B cell (primary cell): Measurements from ENCODE around the gene TECR. TPM values are rescaled to one million over a fixed set of nuclear protein-coding genes. Genes with fewer than 3 reads are reported as not detected.
"Not testable (repeated sequence)": the region's sequence is repeated elsewhere in the genome, so short reads cannot be mapped to it uniquely, and the experiment has no call there.

Source experiments
- ATAC-seq: fragments of 200-7000 bp; cut with Tn5 transposase; one replicate; pipeline ENCODE4 v1.10.0; 2021; ENCODE audit warnings: low read depth, mild to moderate bottlenecking, moderate number of reproducible peaks, moderate library complexity
- CTCF ChIA-PET: fragments of 350-600 bp; sonication (Branson Sonifier 250); formaldehyde crosslinking; loops from one replicate; lab custom pipeline; 2021; ENCODE audit warnings: antibody characterized with exemption, inconsistent platforms; lab: Charles Lee
- POLR2A ChIA-PET: fragments of 350-600 bp; sonication (Branson Sonifier 250); formaldehyde crosslinking; loops from one replicate; lab custom pipeline; 2021; ENCODE audit warnings: antibody characterized with exemption; lab: Charles Lee
- DNase-seq: peaks from one replicate; pipeline ENCODE4 v3.0.0; 2013
- H2AFZ ChIP-seq: 2 replicates; pipeline ENCODE4 v1.6.1; 2012; ENCODE audit warnings: mild to moderate bottlenecking, low read depth, low read length; ENCODE audit not compliant: insufficient read depth, poor library complexity, severe bottlenecking
- H3K27ac ChIP-seq, 2 donors: 1 replicate in 1 of 2; 2 replicates in 1 of 2; pipeline ENCODE4 v1.5.1; 2012 to 2013; ENCODE audit warnings: low read length in 2 of 2, mild to moderate bottlenecking in 2 of 2, moderate library complexity in 1 of 2
- H3K27me3 ChIP-seq, 4 experiments: fragments of 200-600 bp in 1 of 4; sonication (generic) in 1 of 4; replicated peaks in 1 of 4; 1 replicate in 2 of 4; 2 replicates in 2 of 4; pipeline versions ENCODE4 v1.6.1 to v1.7.0; 2013 to 2016; ENCODE audit warnings: low read length in 3 of 4, mild to moderate bottlenecking in 2 of 4, mixed read lengths in 1 of 4, moderate library complexity in 1 of 4; ENCODE audit not compliant: insufficient read depth in 4 of 4, control insufficient read depth in 3 of 4; ENCODE audit errors: control extremely low read depth in 1 of 4
- H3K36me3 ChIP-seq, 2 experiments: replicated peaks in 1 of 2; 1 replicate in 1 of 2; 2 replicates in 1 of 2; pipeline versions ENCODE4 v1.6.1 to v1.7.1; 2013; ENCODE audit warnings: low read length in 1 of 2; ENCODE audit not compliant: insufficient read depth in 2 of 2, control insufficient read depth in 1 of 2; ENCODE audit errors: control extremely low read depth in 1 of 2, extremely low read depth in 1 of 2
- H3K4me1 ChIP-seq, 2 donors: fragments of 200-600 bp in 1 of 2; sonication (generic) in 1 of 2; 1 replicate in 1 of 2; 2 replicates in 1 of 2; pipeline versions ENCODE4 v1.5.1 to v1.6.1; 2013 to 2017; ENCODE audit warnings: low read length in 2 of 2; ENCODE audit not compliant: control insufficient read depth in 2 of 2, insufficient read depth in 2 of 2
- H3K4me2 ChIP-seq: replicated peaks from 2 replicates; pipeline ENCODE3; 2012; ENCODE audit warnings: mild to moderate bottlenecking, low read depth, low read length; ENCODE audit not compliant: poor library complexity, severe bottlenecking
- H3K4me3 ChIP-seq, 5 experiments: fragments of 200-600 bp in 1 of 5; sonication (generic) in 1 of 5; 1 replicate in 3 of 5; 2 replicates in 2 of 5; pipeline versions ENCODE4 v1.5.1 to v1.7.0; 2011 to 2016; ENCODE audit warnings: low read length in 4 of 5, mild to moderate bottlenecking in 4 of 5, low read depth in 2 of 5, control low read depth in 1 of 5, moderate library complexity in 1 of 5; ENCODE audit not compliant: insufficient read depth in 1 of 5; ENCODE audit errors: control extremely low read depth in 1 of 5, extremely low read depth in 1 of 5
- H3K79me2 ChIP-seq: fragments of 200-600 bp; sonication (generic); one replicate; pipeline ENCODE4 v1.6.0; 2016; ENCODE audit warnings: low read length; ENCODE audit not compliant: control insufficient read depth, insufficient read depth
- H3K9ac ChIP-seq: fragments of 200-600 bp; sonication (generic); 2 replicates; pipeline ENCODE4 v1.6.1; 2017; ENCODE audit warnings: mild to moderate bottlenecking, low read length, moderate library complexity
- H3K9me3 ChIP-seq, 3 donors: one replicate each; pipeline versions ENCODE4 v1.6.1 to v1.7.1; 2013; ENCODE audit warnings: low read length in 2 of 3; ENCODE audit not compliant: control insufficient read depth in 2 of 3, insufficient read depth in 1 of 3; ENCODE audit errors: control extremely low read depth in 1 of 3
- H4K20me1 ChIP-seq: 2 replicates; pipeline ENCODE4 v1.6.0; 2012; ENCODE audit warnings: mild to moderate bottlenecking, low read length; ENCODE audit not compliant: insufficient read depth, control insufficient read depth, poor library complexity, severe bottlenecking
- H3K27ac Mint-ChIP-seq: one replicate; pipeline ENCODE4 v1.8.0; 2021; ENCODE audit warnings: mixed read lengths
- H3K27me3 Mint-ChIP-seq: one replicate; pipeline ENCODE4 v1.8.0; 2021; ENCODE audit warnings: mixed read lengths
- H3K4me1 Mint-ChIP-seq: one replicate; pipeline ENCODE4 v1.8.0; 2021; ENCODE audit warnings: mixed read lengths
- H3K4me3 Mint-ChIP-seq: one replicate; pipeline ENCODE4 v1.8.0; 2021; ENCODE audit warnings: mixed read lengths
- H3K9me3 Mint-ChIP-seq: one replicate; pipeline ENCODE4 v1.8.0; 2022; ENCODE audit warnings: mixed read lengths; ENCODE audit not compliant: insufficient read depth
- CTCF ChIP-seq: fragments of 200-600 bp; IDR thresholded peaks from one replicate; pipeline ENCODE4 v1.8.0; 2022; ENCODE audit warnings: antibody characterized with exemption, mild to moderate bottlenecking
- EZH2 ChIP-seq: IDR thresholded peaks from 2 replicates; pipeline ENCODE4 v1.6.1; 2012; ENCODE audit warnings: borderline replicate concordance, low read depth, mild to moderate bottlenecking, moderate library complexity, low read length; ENCODE audit not compliant: insufficient read depth, poor library complexity, severe bottlenecking
- WGBS: methylation state at CpG from one replicate; pipeline ENCODE4 v1.1.5; 2013; ENCODE audit warnings: missing lambda C conversion rate; ENCODE audit not compliant: insufficient coverage; 5-methylcytosine and 5-hydroxymethylcytosine counted together
- intact Hi-C: fragments of 100-400 bp; cut with micrococcal nuclease; formaldehyde crosslinking; loops from one replicate; pipeline ENCODE4 v1.10.0; 2022
- polyA plus RNA-seq: library from polyadenylated mRNA; depleted of rRNA; stranded (reverse); fragments of >200 nt; gene quantifications from 2 replicates; pipeline ENCODE4 v1.2.3, GENCODE V29; 2012
- total RNA-seq, 2 donors: library from RNA; stranded (reverse); fragments of 120-200 nt in 1 of 2; gene quantifications; 1 replicate in 1 of 2; 2 replicates in 1 of 2; pipeline versions ENCODE4 v1.2.3 to v1.2.4, GENCODE V29; 2013 to 2022

The TECR gene
- total and polyA plus RNA-seq, 2 donors (not counting 1 experiment from before 2014, with no cell fraction given), result 68.9 to 129 TPM

- Histone ChIP-seq H2AFZ (no peak overlapping the region), H3K27ac (no peak overlapping the region), H3K36me3 (no peaks in the 10 kb centered on the region), H3K9me3 (no peaks in the 10 kb centered on the region), H3K4me1 (no peaks in the 10 kb centered on the region), H3K9ac (no peak overlapping the region), H3K4me3 (no peak overlapping the region), H3K79me2 (no peaks in the 10 kb centered on the region), H3K27me3 (peaks cover 0 to 4% (median 0%) of the 10 kb centered on the region in 4 experiments), H3K4me2 (no peak overlapping the region), H4K20me1 (no peaks in the 10 kb centered on the region)
- WGBS, result 89% methylated on average over 8 of the region's 11 CpGs
- CTCF ChIA-PET, result interaction anchor here (0.6 to 0.7 kb wide), 3 partner anchors 15 to 1225 kb away, joined by 3 to 4 read pairs (median 3); no protein-coding TSS in a partner anchor
- H3K4me1 Mint-ChIP-seq, result peaks cover 3% of the 10 kb centered on the region
- TF ChIP-seq CTCF, result no peak
- TF ChIP-seq EZH2, result no peak
- H3K27me3 Mint-ChIP-seq, result peaks cover 14% of the 10 kb centered on the region
- ATAC-seq, result no peak
- intact Hi-C loops, result no loop called here
- H3K27ac Mint-ChIP-seq, result no peak overlapping the region
- H3K4me3 Mint-ChIP-seq, result no peak overlapping the region
- DNase-seq, result no peak
- H3K9me3 Mint-ChIP-seq, result no peaks in the 10 kb centered on the region
- POLR2A ChIA-PET, result no interaction called here
Measured at GRCh38 chr19:14502334-14503092, 26.9 kb upstream of the TECR start.

GRCh38 chr19:14503285-14503684 lies 26.1 kb upstream of the TECR start:
- no peak overlapping the region for H3K4me2 ChIP-seq
- WGBS, result 77% methylated on average over 1 of the region's 1 CpG
- no peaks in the 10 kb centered on the region for H3K4me1 ChIP-seq
- TF ChIP-seq EZH2 (no peak), CTCF (no peak)
- intact Hi-C loops, result no loop called here
- no peaks in the 10 kb centered on the region for H3K9me3 Mint-ChIP-seq
- H2AFZ ChIP-seq, result no peak overlapping the region
- no peak overlapping the region for H3K27ac ChIP-seq
- POLR2A ChIA-PET, result no interaction called here
- H4K20me1 ChIP-seq, result no peaks in the 10 kb centered on the region
- no peak overlapping the region for H3K27ac Mint-ChIP-seq
- no peaks in the 10 kb centered on the region for H3K36me3 ChIP-seq
- H3K27me3 ChIP-seq, result peaks cover 0 to 4% (median 0%) of the 10 kb centered on the region in 4 experiments
- H3K9ac ChIP-seq, result no peak overlapping the region
- H3K79me2 ChIP-seq, result no peaks in the 10 kb centered on the region
- peaks cover 3% of the 10 kb centered on the region for H3K4me1 Mint-ChIP-seq
- ATAC-seq (no peak), DNase-seq (no peak)
- CTCF ChIA-PET, result interaction anchor here (1.1 to 2.0 kb wide), 5 partner anchors 10 to 155 kb away, joined by 3 to 6 read pairs (median 4); partner anchors contain the start of gene DNAJB1
- no peak overlapping the region for H3K4me3 ChIP-seq
- H3K9me3 ChIP-seq, result no peaks in the 10 kb centered on the region
- H3K4me3 Mint-ChIP-seq, result no peak overlapping the region
- H3K27me3 Mint-ChIP-seq, result peaks cover 14% of the 10 kb centered on the region

GRCh38 chr19:14504575-14504974 lies 24.8 kb upstream of the TECR start:
- H3K4me3 ChIP-seq, H3K27ac Mint-ChIP-seq, H3K9me3 Mint-ChIP-seq, H3K79me2 ChIP-seq, H3K4me2 ChIP-seq, H3K4me1 Mint-ChIP-seq, DNase-seq, H3K27me3 ChIP-seq, ATAC-seq, H3K27ac ChIP-seq, H3K36me3 ChIP-seq, H4K20me1 ChIP-seq, intact Hi-C loops, H3K9me3 ChIP-seq, H3K4me1 ChIP-seq, H2AFZ ChIP-seq, H3K4me3 Mint-ChIP-seq, H3K9ac ChIP-seq: not testable (repeated sequence)
- WGBS, result 100% methylated on average over 1 of the region's 8 CpGs
- ChIA-PET POLR2A (interaction anchor here (0.8 kb wide), 1 partner anchor 13 kb away, joined by 5 read pairs; no protein-coding TSS in a partner anchor), CTCF (interaction anchor here (0.6 to 2.3 kb wide), 14 partner anchors 8 to 642 kb away, joined by 3 to 9 read pairs (median 4); partner anchors contain the start of genes DNAJB1 and GIPC1)
- peaks cover 14% of the 10 kb centered on the region for H3K27me3 Mint-ChIP-seq
